GM21529 (cell line): ENCODE results near the gene TNFRSF8.

ENCODE experiments used
- ATAC-seq: cut with Tn5 transposase; IDR thresholded peaks from one replicate; pipeline ENCODE4 v1.9.1; 2021; ENCODE audit not compliant: unreplicated experiment

TNFRSF8 gene

DNA sequence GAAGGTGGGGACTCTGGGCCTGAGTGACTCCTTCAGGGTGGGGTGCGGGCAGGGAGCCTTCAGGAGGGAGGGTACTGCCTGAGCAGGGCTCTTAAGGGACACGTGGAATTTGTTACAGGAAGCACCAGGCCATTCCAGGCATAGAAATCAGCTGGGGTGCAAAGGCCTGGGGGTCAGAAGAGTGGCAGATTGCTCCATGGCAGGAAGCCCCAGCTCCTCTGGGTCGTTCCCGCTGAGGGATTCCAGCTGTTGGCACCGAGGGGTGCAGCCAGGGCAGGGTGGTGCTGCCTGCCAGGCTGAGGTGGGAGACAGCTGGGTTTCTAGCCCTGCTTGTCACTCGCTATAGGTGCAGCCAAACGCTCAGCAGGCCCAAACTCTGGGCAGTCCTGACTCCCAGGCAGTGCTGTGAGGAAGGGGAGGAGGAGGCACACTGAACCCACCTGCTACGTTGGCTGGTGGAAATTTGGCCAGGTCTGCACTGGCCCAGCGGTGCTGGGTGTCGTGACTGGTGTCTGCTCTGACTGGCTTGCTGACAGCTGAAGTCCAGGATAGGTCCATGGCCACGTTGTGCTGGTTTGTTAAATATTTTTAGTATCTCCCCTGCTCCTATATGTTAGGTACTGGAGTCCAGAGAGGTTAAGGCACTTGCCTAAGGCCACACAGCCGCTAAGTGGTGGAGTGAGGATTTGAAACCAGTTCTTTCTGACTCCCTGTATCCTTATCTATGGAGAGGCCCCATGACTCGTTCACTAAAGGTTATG lies 123.0 kb downstream of the TNFRSF8 start:
- no peak for ATAC-seq

DNA sequence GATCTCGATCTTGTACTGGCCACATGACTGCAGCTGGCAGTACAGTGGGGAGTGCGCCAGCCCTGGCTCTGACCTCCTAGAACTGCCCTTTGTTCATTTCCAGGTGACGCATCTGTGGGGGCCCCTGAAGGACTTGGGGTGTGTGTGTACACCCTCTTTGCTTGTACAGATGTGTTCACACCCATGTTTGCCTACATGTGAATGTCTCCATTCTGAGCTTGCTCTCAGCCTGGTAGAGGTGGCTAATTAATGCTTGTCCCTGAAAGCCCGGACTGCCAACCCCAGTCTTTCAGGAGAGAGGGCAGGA lies 123.5 kb downstream of the TNFRSF8 start:
- ATAC-seq = no peak

DNA sequence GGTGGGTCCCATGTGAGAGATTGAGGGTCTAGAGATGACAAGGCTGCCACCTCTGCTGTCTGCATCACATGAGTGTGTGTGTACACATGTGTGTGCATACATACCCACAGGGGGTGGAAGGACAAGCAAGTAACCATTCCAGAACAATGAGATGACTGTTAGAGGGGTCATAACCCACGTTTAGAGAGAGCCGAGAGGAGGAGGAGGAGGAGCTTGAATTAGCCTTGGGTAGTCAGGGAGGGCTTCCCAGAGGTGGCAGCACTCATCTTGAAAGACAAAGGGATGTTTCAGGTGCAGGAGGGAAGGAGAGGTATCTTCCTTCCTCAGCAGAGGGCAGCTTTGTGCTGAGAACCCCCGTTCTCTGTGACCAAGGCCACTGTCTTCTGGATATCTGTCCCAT lies 125.0 kb downstream of the TNFRSF8 start:
- ATAC-seq = no peak

DNA sequence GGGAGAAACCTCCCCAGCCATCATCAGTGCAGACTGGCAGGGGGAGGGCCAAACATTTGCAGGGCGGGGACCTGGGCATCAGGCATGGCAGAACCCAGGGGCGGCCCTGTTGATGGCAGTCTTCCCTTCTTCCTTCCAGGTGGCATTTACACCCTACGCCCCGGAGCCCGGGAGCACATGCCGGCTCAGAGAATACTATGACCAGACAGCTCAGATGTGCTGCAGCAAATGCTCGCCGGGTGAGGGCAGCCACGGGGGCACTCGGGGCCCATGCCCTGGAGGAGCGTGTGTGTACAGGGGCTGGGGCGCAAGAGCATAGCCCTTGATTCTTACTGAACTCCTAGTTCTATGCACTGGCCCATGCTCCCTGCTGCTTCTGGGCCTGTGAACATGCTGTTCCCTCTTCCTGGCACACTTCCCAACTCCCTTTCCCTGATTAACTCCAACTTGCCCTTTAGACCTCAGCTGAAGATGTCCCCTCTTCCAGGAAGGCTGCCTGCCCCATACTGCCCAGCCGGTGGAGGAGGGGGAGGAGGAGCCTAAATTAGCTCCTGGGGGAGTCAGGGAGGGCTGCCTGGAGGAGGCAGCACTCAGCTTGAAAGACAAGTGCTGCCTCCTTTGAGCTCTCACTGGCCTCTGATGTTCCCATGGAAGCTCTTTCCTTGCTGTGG lies 125.7 kb downstream of the TNFRSF8 start:
- no peak for ATAC-seq

DNA sequence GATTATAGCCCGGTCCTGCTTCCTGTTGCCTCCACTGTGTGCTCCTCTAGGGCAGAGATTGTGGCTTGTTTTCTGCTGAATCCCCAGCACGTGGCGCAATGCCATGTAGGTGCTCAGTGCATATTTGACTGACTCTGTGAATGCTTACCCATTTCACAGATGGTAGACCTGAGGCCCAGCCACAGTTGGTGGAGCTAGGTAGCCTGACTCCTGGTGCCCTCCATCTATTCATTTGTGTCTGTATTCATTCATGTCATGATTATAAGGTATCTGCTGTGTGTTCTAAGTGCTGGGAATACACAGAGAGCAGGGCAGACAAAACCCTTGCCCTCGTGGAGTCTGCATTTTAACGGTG lies 126.2 kb downstream of the TNFRSF8 start:
- no peak for ATAC-seq

GRCh38 chr1:12191242-12192032 lies 128.3 kb downstream of the TNFRSF8 start:
- ATAC-seq = no peak
